ENCODE measurements around the gene RGL3.
"Not testable (repeated sequence)": the region's sequence is repeated elsewhere in the genome, so short reads cannot be mapped to it uniquely, and the experiment has no call there.

RGL3 gene, protein sequence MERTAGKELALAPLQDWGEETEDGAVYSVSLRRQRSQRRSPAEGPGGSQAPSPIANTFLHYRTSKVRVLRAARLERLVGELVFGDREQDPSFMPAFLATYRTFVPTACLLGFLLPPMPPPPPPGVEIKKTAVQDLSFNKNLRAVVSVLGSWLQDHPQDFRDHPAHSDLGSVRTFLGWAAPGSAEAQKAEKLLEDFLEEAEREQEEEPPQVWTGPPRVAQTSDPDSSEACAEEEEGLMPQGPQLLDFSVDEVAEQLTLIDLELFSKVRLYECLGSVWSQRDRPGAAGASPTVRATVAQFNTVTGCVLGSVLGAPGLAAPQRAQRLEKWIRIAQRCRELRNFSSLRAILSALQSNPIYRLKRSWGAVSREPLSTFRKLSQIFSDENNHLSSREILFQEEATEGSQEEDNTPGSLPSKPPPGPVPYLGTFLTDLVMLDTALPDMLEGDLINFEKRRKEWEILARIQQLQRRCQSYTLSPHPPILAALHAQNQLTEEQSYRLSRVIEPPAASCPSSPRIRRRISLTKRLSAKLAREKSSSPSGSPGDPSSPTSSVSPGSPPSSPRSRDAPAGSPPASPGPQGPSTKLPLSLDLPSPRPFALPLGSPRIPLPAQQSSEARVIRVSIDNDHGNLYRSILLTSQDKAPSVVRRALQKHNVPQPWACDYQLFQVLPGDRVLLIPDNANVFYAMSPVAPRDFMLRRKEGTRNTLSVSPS

GRCh38 chr19:11418549-11419506 is at the start of gene RGL3:
TSS of gene RGL3 (minus strand) at chr19:11419314. CDS start at chr19:11419278, 36 bp downstream.
- no peak for DNase-seq

GRCh38 chr19:11468266-11468845 is 49.2 kb upstream of the RGL3 start:
- DNase-seq, result not testable (repeated sequence)

GRCh38 chr19:11465600-11465999 is 46.5 kb upstream of the RGL3 start:
- DNase-seq, result peak; percentile 23

GRCh38 chr19:11464333-11465265 is 45.5 kb upstream of the RGL3 start:
- no peak for DNase-seq

- no peak for DNase-seq
These were observed 44.3 kb upstream of the RGL3 start for GRCh38 chr19:11463391-11463790.

DNA sequence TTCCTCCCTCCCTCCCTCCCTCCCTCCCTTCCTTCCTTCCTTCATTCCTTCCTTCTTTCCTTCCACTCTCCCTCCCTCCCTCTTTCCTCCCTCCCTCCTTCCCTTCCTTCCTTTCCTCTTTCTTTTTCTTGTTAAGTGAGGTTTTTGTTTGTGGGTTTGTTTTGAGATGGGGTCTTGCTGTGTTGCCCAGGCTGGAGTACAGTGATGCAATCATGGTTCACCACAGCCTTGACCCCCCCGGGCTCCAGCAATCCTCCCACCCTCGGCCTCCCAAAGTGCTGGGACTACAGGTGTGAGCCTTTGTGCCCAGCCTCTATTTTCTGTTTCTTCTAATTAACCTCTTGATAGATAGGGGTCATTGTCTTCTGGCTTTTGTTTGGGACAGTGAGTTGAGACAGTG is 42.3 kb upstream of the RGL3 start:
- no peak for DNase-seq

DNA sequence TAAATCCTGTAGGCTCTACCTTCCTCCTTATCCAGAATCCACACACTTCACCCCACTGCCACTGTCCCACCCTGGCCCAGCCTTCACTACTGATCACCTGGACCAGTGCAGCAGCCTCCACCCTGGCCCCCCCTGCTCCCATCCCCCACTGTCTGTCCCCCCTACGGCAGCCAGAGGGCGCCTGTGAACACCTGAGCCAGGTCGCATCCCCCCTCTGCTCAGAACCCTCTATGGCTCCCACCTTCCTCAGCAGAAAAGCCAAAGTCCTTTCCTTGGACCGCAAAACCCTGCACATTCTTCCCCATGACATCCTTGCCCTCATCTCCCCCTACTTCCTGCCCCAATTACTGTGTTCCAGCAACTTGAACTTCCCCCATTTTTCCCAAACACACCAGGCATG is 41.1 kb upstream of the RGL3 start:
- DNase-seq, result no peak

GRCh38 chr19:11458912-11459311 is 39.8 kb upstream of the RGL3 start:
- DNase-seq, result not testable (repeated sequence)

DNA sequence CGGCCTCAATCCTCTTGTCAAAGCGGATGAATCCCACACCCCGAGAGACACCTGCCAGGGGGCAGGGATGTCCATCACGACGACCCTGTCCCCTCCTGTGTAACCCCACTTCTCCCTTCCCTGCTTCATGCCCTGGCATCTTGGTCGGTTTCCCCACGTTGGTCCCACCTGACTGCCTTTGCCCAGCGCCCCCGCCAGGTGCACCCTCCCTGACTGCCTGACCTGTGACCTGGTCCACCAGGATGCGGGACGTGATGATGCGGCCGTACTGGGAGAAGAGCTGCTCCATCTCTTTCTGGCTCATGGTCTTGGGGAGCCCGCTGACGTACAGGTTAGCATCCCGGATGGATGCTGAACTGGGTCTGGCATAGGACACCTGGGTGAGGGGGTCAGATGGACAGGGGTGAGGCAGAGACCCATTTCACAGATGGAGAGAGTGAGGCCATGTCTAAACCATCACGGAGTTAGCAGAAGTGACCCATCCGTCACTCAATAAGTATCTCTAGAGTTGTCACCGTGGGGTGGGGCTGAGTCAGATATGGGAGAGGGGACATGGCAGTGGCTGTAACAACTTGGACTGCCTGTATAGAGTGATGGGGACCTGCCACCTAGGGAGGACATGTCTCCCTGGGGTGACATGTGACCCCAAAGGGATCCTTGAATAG is 39.3 kb upstream of the RGL3 start:
- no peak for DNase-seq

- no peak for DNase-seq
These were observed 38.7 kb upstream of the RGL3 start for GRCh38 chr19:11457831-11458230.

DNA sequence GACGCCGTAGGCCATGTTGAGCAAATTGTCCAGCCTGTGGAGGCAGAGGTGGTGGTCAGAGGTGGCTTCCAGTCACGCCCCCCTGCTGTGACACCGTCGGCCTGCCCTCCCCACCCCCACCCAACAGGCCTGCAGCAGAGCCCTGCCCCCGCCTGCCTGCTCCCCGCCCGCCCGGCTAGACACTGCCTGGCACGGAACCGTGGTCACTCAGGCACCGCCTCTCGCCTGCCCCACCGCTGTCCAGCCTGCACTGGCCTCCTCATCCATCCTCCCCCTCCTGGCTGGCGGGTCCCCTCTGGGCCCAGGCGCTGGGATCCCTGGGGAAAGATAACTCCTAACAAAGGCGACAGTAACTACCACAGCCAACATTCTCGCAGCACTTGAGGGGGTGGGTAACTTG is 38.0 kb upstream of the RGL3 start:
- DNase-seq, result no peak

- no peak for DNase-seq
These were observed 37.5 kb upstream of the RGL3 start for GRCh38 chr19:11456659-11457058.

DNA sequence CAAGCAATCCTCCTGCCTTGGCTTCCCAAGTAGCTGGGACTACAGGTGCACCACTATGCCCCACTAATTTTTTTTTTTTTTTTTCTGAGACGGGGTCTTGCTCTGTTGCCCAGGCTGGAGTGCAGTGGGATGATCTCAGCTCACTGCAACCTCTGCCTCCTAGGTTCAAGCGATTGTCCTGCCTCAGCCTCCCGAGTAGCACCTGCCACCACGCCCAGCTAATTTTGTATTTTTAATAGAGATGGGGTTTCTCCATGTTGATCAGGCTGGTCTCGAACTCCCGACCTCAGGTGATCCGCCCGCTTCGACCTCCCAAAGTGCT is 36.1 kb upstream of the RGL3 start:
- DNase-seq, result not testable (repeated sequence)

GRCh38 chr19:11453468-11454341 is 34.6 kb upstream of the RGL3 start:
- peak; percentile 20 for DNase-seq

DNA sequence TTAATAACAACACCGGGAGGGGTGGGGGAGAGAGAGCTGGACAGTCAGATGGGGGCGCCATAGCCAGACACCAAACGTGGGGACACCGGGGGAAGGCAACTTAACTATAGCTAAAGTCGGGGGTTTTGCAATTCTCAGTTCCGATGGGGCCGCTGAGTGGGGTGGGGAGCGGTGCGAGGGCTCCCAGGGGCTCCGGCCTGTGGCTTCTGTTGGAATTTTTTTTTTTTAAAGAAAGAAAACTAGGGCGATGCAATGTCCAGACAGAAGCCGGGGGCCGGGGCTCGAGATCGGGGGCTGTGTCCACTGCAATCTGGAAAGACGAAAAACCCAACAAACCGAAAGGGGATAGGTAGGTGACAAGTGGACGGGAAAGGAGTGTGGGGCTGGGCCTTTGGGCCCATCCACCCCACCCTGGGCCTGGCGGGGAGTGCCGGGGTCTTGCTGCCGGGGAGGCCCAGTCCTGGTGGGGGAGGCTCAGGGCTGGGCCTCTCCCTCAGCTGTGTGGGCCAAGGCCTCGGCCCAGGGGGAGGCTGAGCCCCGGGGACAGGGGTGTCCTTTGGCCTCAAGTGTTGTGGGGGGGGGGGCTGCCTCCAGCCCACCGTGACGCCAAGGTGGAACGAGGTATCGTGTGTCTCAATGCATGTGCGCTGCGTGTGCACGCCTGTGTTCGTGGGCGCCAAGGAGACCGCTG is 33.7 kb upstream of the RGL3 start:
- no peak for DNase-seq

DNA sequence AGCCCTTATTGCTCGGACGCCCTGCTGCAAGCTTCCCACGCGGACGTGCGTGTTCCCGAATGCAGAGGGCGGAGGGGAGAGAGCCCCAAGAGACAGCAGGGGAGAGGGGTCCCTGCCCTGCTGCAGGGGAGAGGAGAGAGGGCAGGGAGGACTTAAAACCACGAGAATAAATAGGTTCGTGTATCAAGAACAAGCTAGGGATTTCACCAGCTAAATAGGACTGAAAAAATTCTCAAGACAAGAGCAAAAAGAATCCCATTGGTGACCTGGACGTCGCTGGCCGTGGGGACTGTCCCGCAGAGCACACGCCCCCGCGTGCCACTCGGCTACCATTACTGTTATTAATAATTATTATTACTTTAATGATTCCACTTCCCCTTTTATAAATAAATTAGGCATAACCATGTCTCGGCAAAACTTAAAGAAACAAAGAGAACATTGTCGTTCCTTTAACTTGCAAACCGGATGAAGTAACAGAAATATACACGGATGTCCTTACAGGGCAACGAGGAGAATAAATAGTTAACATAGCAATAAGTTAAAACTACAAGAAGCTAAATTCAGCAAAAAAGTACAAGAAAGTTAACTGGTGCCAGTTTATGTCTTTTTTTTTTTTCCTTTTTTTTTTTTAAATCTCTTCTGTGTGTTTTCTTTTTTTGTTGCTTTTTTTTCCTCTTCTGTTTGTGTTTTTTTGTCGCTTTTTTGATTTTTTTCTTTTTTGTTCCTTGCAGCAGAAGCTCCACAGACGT is 32.9 kb upstream of the RGL3 start:
- no peak for DNase-seq

DNA sequence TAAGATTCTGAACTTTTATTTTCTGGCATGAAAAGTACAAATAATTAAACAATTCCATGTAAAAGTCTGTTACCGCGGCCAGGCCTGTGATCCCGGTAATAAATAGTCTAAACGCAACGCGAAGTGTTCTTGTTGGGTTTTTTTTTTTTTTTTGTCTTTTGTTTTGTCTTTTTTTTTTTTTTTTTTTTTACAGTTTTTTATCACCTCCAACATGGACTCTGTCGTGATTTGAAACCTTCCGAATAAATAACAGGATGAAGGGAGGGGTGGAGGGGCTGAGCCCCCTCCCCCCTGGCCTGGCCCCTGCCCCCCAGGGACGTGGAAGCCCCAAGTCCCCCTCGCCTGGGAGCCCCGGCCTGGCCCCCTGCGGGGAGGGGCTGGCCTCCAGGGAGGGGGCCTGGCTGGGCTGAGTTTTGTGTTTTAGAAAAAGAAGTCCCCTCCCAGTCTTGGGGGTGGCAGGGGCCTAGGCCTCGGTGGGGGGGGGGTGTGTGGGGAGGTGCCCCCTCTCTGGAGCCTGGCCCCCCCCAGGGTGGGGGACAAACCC is 32.3 kb upstream of the RGL3 start:
- DNase-seq, result no peak

- DNase-seq, result no peak
These were observed 31.6 kb upstream of the RGL3 start for GRCh38 chr19:11450570-11451326.

Measured in NCI-H82 (cell line).